CD4-positive, alpha-beta memory T cell (primary cell): Measurements from ENCODE around the gene CUX1. TPM values are rescaled to one million over a fixed set of nuclear protein-coding genes. Genes with fewer than 3 reads are reported as not detected.
A peak's percentile ranks its signal among the peaks of the same experiment; 100 is the strongest.

Source experiments
- CTCF ChIA-PET: fragments of 350-600 bp; sonication (Branson Sonifier 250); formaldehyde crosslinking; loops from one replicate; lab custom pipeline; 2021; ENCODE audit warnings: inconsistent platforms; ENCODE audit not compliant: partially characterized antibody; lab: Charles Lee
- POLR2A ChIA-PET: fragments of 350-600 bp; sonication (Branson Sonifier 250); formaldehyde crosslinking; loops from one replicate; lab custom pipeline; 2021; ENCODE audit not compliant: partially characterized antibody; lab: Charles Lee
- DNase-seq, 5 donors: peaks; one replicate each; pipeline versions ENCODE4 v3.0.0 to v3.0.0-alpha.2; 2020 to 2022; ENCODE audit warnings: mixed read lengths in 1 of 5
- H3K27ac ChIP-seq: one replicate; pipeline ENCODE4 v1.7.0; 2013; ENCODE audit warnings: low read depth, low read length
- H3K27me3 ChIP-seq: 2 replicates; pipeline ENCODE4 v1.7.0; 2013; ENCODE audit warnings: mild to moderate bottlenecking, low read length, moderate library complexity; ENCODE audit not compliant: insufficient read depth
- H3K36me3 ChIP-seq: 2 replicates; pipeline ENCODE4 v1.7.0; 2013; ENCODE audit warnings: mild to moderate bottlenecking, low read length, moderate library complexity; ENCODE audit not compliant: insufficient read depth
- H3K4me1 ChIP-seq: 2 replicates; pipeline ENCODE4 v1.7.0; 2013; ENCODE audit warnings: mild to moderate bottlenecking, low read length, moderate library complexity; ENCODE audit not compliant: insufficient read depth
- H3K4me3 ChIP-seq, 2 donors: one replicate each; pipeline ENCODE4 v1.7.0; 2013; ENCODE audit warnings: low read length in 2 of 2, mild to moderate bottlenecking in 1 of 2
- H3K9me3 ChIP-seq, 2 donors: one replicate each; pipeline ENCODE4 v1.7.0; 2013; ENCODE audit warnings: low read length in 2 of 2, control low read depth in 1 of 2; ENCODE audit not compliant: control insufficient read depth in 1 of 2
- H3K27ac Mint-ChIP-seq, 7 donors: one replicate each; pipeline ENCODE4 v1.8.0; 2020 to 2021; ENCODE audit warnings: mixed read lengths in 7 of 7, mild to moderate bottlenecking in 6 of 7, inconsistent platforms in 3 of 7, moderate library complexity in 3 of 7
- H3K27me3 Mint-ChIP-seq, 2 donors: one replicate each; pipeline ENCODE4 v1.8.0; 2020 to 2021; ENCODE audit warnings: mixed read lengths in 2 of 2
- H3K36me3 Mint-ChIP-seq, 2 donors: one replicate each; pipeline ENCODE4 v1.8.0; 2020 to 2021; ENCODE audit warnings: mixed read lengths in 2 of 2, inconsistent platforms in 1 of 2, mild to moderate bottlenecking in 1 of 2
- H3K4me1 Mint-ChIP-seq, 4 donors: one replicate each; pipeline ENCODE4 v1.8.0; 2020 to 2021; ENCODE audit warnings: mixed read lengths in 4 of 4, mild to moderate bottlenecking in 1 of 4
- H3K4me3 Mint-ChIP-seq, 8 donors: one replicate each; pipeline ENCODE4 v1.8.0; 2020 to 2021; ENCODE audit warnings: mixed read lengths in 8 of 8, mild to moderate bottlenecking in 7 of 8, moderate library complexity in 6 of 8, inconsistent platforms in 3 of 8
- H3K9me3 Mint-ChIP-seq, 8 donors: one replicate each; pipeline ENCODE4 v1.8.0; 2020 to 2021; ENCODE audit warnings: mixed read lengths in 8 of 8, mild to moderate bottlenecking in 5 of 8, inconsistent platforms in 3 of 8, moderate library complexity in 1 of 8
- intact Hi-C: fragments of 100-400 bp; cut with micrococcal nuclease; formaldehyde crosslinking; loops from one replicate; pipeline ENCODE4 v1.15.1; 2023
- polyA plus RNA-seq, 2 donors: library from polyadenylated mRNA; unstranded; fragments of 300-500 nt; fragmentation: Illumina TruSeq; gene quantifications; one replicate each; pipeline ENCODE4 v1.2.3, GENCODE V29; 2021
- total RNA-seq, 2 experiments: library from RNA; stranded (reverse); gene quantifications; one replicate each; pipeline ENCODE4 v1.2.3, GENCODE V29; 2021

The CUX1 gene
- total and polyA plus RNA-seq, 4 experiments from 2014 or later: 2.1 to 47.6 (median 36.1) TPM

- Histone ChIP-seq H3K36me3 (peaks cover 21% of the 10 kb centered on the region), H3K27ac (no peak overlapping the region), H3K4me1 (no peaks in the 10 kb centered on the region), H3K4me3 (no peak overlapping the region), H3K9me3 (no peaks in the 10 kb centered on the region), H3K27me3 (no peaks in the 10 kb centered on the region)
- Mint-ChIP-seq H3K4me1 (no peaks in the 10 kb centered on the region), H3K27ac (no peak overlapping the region), H3K9me3 (no peaks in the 10 kb centered on the region), H3K4me3 (no peak overlapping the region), H3K27me3 (no peaks in the 10 kb centered on the region), H3K36me3 (peaks cover 42 to 64% of the 10 kb centered on the region in 2 donors)
- intact Hi-C loops: no loop called here
- POLR2A ChIA-PET: no interaction called here
- no peak for DNase-seq
- CTCF ChIA-PET: no interaction called here
These were observed 386.8 kb downstream of the CUX1 start for GRCh38 chr7:102204212-102204611.

GRCh38 chr7:102205915-102206314 lies 388.5 kb downstream of the CUX1 start:
- Histone ChIP-seq H3K9me3 (no peaks in the 10 kb centered on the region), H3K27me3 (no peaks in the 10 kb centered on the region), H3K4me1 (no peaks in the 10 kb centered on the region), H3K27ac (no peak overlapping the region), H3K4me3 (no peak overlapping the region), H3K36me3 (peaks cover 27% of the 10 kb centered on the region)
- H3K27me3 Mint-ChIP-seq: no peaks in the 10 kb centered on the region
- ChIA-PET POLR2A (no interaction called here), CTCF (interaction anchor here (1.0 kb wide), 1 partner anchor 31 kb away, joined by 3 read pairs; no protein-coding TSS in a partner anchor)
- no peaks in the 10 kb centered on the region for H3K4me1 Mint-ChIP-seq
- peaks cover 37 to 54% of the 10 kb centered on the region in 2 donors for H3K36me3 Mint-ChIP-seq
- no peak for DNase-seq
- intact Hi-C loops: no loop called here
- H3K4me3 Mint-ChIP-seq: no peak overlapping the region
- H3K27ac Mint-ChIP-seq: no peak overlapping the region
- H3K9me3 Mint-ChIP-seq: no peaks in the 10 kb centered on the region

GRCh38 chr7:102208826-102209225 lies 391.4 kb downstream of the CUX1 start:
- H3K4me3 ChIP-seq: no peak overlapping the region
- Mint-ChIP-seq H3K27me3 (no peaks in the 10 kb centered on the region), H3K36me3 (peaks cover 34 to 39% of the 10 kb centered on the region in 2 donors), H3K4me3 (no peak overlapping the region), H3K27ac (peak overlapping the region in 1 of 7 donors; percentile 66), H3K4me1 (no peaks in the 10 kb centered on the region), H3K9me3 (peaks cover 0 to 2% (median 0%) of the 10 kb centered on the region in 8 donors)
- no peak for DNase-seq
- CTCF ChIA-PET: interaction anchor here (0.6 kb wide), 1 partner anchor 258 kb away, joined by 3 read pairs; no protein-coding TSS in a partner anchor
- peaks cover 25% of the 10 kb centered on the region for H3K36me3 ChIP-seq
- intact Hi-C loops: no loop called here
- no peaks in the 10 kb centered on the region for H3K9me3 ChIP-seq
- no peaks in the 10 kb centered on the region for H3K4me1 ChIP-seq
- POLR2A ChIA-PET: no interaction called here
- no peaks in the 10 kb centered on the region for H3K27me3 ChIP-seq
- no peak overlapping the region for H3K27ac ChIP-seq

GRCh38 chr7:102210787-102211186 lies 393.4 kb downstream of the CUX1 start:
- Histone ChIP-seq H3K4me1 (no peaks in the 10 kb centered on the region), H3K27ac (no peak overlapping the region), H3K4me3 (no peak overlapping the region), H3K9me3 (no peaks in the 10 kb centered on the region), H3K27me3 (no peaks in the 10 kb centered on the region), H3K36me3 (peaks cover 13% of the 10 kb centered on the region)
- DNase-seq: no peak
- H3K36me3 Mint-ChIP-seq: peaks cover 27 to 29% of the 10 kb centered on the region in 2 donors
- CTCF ChIA-PET: interaction anchor here (0.6 kb wide), 1 partner anchor 782 kb away, joined by 3 read pairs; no protein-coding TSS in a partner anchor
- POLR2A ChIA-PET: no interaction called here
- H3K9me3 Mint-ChIP-seq: peaks cover 0 to 2% (median 0%) of the 10 kb centered on the region in 8 donors
- intact Hi-C loops: no loop called here
- H3K4me3 Mint-ChIP-seq: no peak overlapping the region
- peaks cover 0 to 3% (median 0%) of the 10 kb centered on the region in 4 donors for H3K4me1 Mint-ChIP-seq
- no peaks in the 10 kb centered on the region for H3K27me3 Mint-ChIP-seq
- H3K27ac Mint-ChIP-seq: no peak overlapping the region

GRCh38 chr7:102211590-102212550 lies 394.4 kb downstream of the CUX1 start:
- Histone ChIP-seq H3K27ac (no peak overlapping the region), H3K36me3 (peaks cover 6% of the 10 kb centered on the region), H3K9me3 (no peaks in the 10 kb centered on the region), H3K27me3 (no peaks in the 10 kb centered on the region), H3K4me1 (no peaks in the 10 kb centered on the region), H3K4me3 (no peak overlapping the region)
- Mint-ChIP-seq H3K4me3 (no peak overlapping the region), H3K36me3 (peaks cover 22 to 25% of the 10 kb centered on the region in 2 donors), H3K27ac (peak overlapping the region in 1 of 7 donors; percentile 73), H3K9me3 (peaks cover 0 to 5% (median 0%) of the 10 kb centered on the region in 8 donors), H3K4me1 (peaks cover 0 to 3% (median 1%) of the 10 kb centered on the region in 4 donors), H3K27me3 (no peaks in the 10 kb centered on the region)
- CTCF ChIA-PET: no interaction called here
- intact Hi-C loops: no loop called here
- no peak for DNase-seq
- POLR2A ChIA-PET: no interaction called here

GRCh38 chr7:102214477-102215072 lies 397.1 kb downstream of the CUX1 start:
- peaks cover 0 to 3% (median 1%) of the 10 kb centered on the region in 4 donors for H3K4me1 Mint-ChIP-seq
- H3K4me3 Mint-ChIP-seq: no peak overlapping the region
- no peaks in the 10 kb centered on the region for H3K9me3 ChIP-seq
- no peaks in the 10 kb centered on the region for H3K27me3 ChIP-seq
- no peaks in the 10 kb centered on the region for H3K27me3 Mint-ChIP-seq
- H3K4me3 ChIP-seq: no peak overlapping the region
- peaks cover 6% of the 10 kb centered on the region for H3K36me3 ChIP-seq
- H3K9me3 Mint-ChIP-seq: peaks cover 0 to 5% (median 0%) of the 10 kb centered on the region in 8 donors
- no peak for DNase-seq
- H3K27ac ChIP-seq: no peak overlapping the region
- ChIA-PET CTCF (no interaction called here), POLR2A (interaction anchor here (0.6 kb wide), 1 partner anchor 792 kb away, joined by 3 read pairs; no protein-coding TSS in a partner anchor)
- peaks cover 15 to 16% of the 10 kb centered on the region in 2 donors for H3K36me3 Mint-ChIP-seq
- H3K27ac Mint-ChIP-seq: no peak overlapping the region
- no peaks in the 10 kb centered on the region for H3K4me1 ChIP-seq
- intact Hi-C loops: no loop called here

GRCh38 chr7:102215256-102215655 lies 397.8 kb downstream of the CUX1 start:
- Mint-ChIP-seq H3K4me1 (peaks cover 0 to 3% (median 1%) of the 10 kb centered on the region in 4 donors), H3K36me3 (peaks cover 15 to 17% of the 10 kb centered on the region in 2 donors), H3K27ac (no peak overlapping the region), H3K27me3 (no peaks in the 10 kb centered on the region), H3K4me3 (no peak overlapping the region), H3K9me3 (peaks cover 0 to 5% (median 0%) of the 10 kb centered on the region in 8 donors)
- Histone ChIP-seq H3K4me3 (no peak overlapping the region), H3K9me3 (no peaks in the 10 kb centered on the region), H3K27me3 (no peaks in the 10 kb centered on the region), H3K4me1 (no peaks in the 10 kb centered on the region), H3K27ac (no peak overlapping the region), H3K36me3 (peaks cover 5% of the 10 kb centered on the region)
- no peak for DNase-seq
- ChIA-PET POLR2A (no interaction called here), CTCF (no interaction called here)
- intact Hi-C loops: no loop called here
